SK-N-SH treated with all-trans-retinoic acid at 6 μM for 48 hours (cell line): ENCODE results near the gene SQOR.

ENCODE experiments used
- ATAC-seq: fragments of 200-7000 bp; cut with Tn5 transposase; 3 replicates; pipeline ENCODE4 v1.9.1; 2020; ENCODE audit warnings: mild to moderate bottlenecking, moderate library complexity
- ARNTL ChIP-seq: fragments of 450-650 bp; formaldehyde crosslinking; IDR thresholded peaks from 2 replicates; pipeline ENCODE4 v1.5.0; 2020; ENCODE audit warnings: low read depth, mild to moderate bottlenecking, moderate library complexity, borderline replicate concordance
- CSDC2 ChIP-seq: fragments of 250-450 bp; sonication (Bioruptor Pico); IDR thresholded peaks from 2 replicates; pipeline ENCODE4 v1.5.0; 2020; ENCODE audit warnings: mild to moderate bottlenecking, moderate library complexity
- ESRRG ChIP-seq: fragments of 250-450 bp; sonication (Bioruptor Pico); IDR thresholded peaks from 2 replicates; pipeline ENCODE4 v1.6.1; 2021; ENCODE audit warnings: mild to moderate bottlenecking
- GLIS3 ChIP-seq: fragments of 250-450 bp; sonication (Bioruptor Pico); IDR thresholded peaks from 2 replicates; pipeline ENCODE4 v1.5.0; 2020; ENCODE audit warnings: mild to moderate bottlenecking, moderate library complexity
- ISL1 ChIP-seq: fragments of 250-450 bp; sonication (Bioruptor Pico); IDR thresholded peaks from 2 replicates; pipeline ENCODE4 v2.1.2; 2022; ENCODE audit warnings: mild to moderate bottlenecking, moderate library complexity
- OSR1 ChIP-seq: fragments of 250-450 bp; sonication (Bioruptor Pico); IDR thresholded peaks from 2 replicates; pipeline ENCODE4 v1.8.0; 2022; ENCODE audit warnings: moderate library complexity, mild to moderate bottlenecking, inconsistent platforms
- PPARA ChIP-seq: fragments of 250-450 bp; sonication (Bioruptor Pico); IDR thresholded peaks from 2 replicates; pipeline ENCODE4 v1.5.0; 2020; ENCODE audit warnings: mild to moderate bottlenecking, borderline replicate concordance
- RARB ChIP-seq: fragments of 250-450 bp; sonication (Bioruptor Pico); IDR thresholded peaks from 2 replicates; pipeline ENCODE4 v1.8.0; 2021; ENCODE audit warnings: mild to moderate bottlenecking, moderate library complexity
- SNAI2 ChIP-seq: fragments of 250-450 bp; sonication (Bioruptor Pico); IDR thresholded peaks from 2 replicates; pipeline ENCODE4 v1.5.0; 2020; ENCODE audit warnings: mild to moderate bottlenecking, moderate library complexity
- TOX ChIP-seq: fragments of 250-450 bp; sonication (Bioruptor Pico); IDR thresholded peaks from 2 replicates; pipeline ENCODE4 v1.8.0; 2021; ENCODE audit warnings: mild to moderate bottlenecking, moderate library complexity, borderline replicate concordance
- ZC3H10 ChIP-seq: fragments of 250-450 bp; sonication (Bioruptor Pico); IDR thresholded peaks from 2 replicates; pipeline ENCODE4 v1.5.1; 2021; ENCODE audit warnings: mild to moderate bottlenecking, moderate library complexity
- ZFP30 ChIP-seq: fragments of 450-650 bp; formaldehyde crosslinking; IDR thresholded peaks from 2 replicates; pipeline ENCODE4 v1.5.0; 2022; ENCODE audit warnings: mild to moderate bottlenecking, moderate library complexity
- ZNF565 ChIP-seq: fragments of 450-650 bp; formaldehyde crosslinking; conservative IDR thresholded peaks from 2 replicates; pipeline ENCODE4 v1.5.0; 2020; ENCODE audit warnings: low read depth, mild to moderate bottlenecking, moderate library complexity
- ZNF70 ChIP-seq: fragments of 450-650 bp; formaldehyde crosslinking; IDR thresholded peaks from 2 replicates; pipeline ENCODE4 v1.5.0; 2020; ENCODE audit warnings: mild to moderate bottlenecking, moderate library complexity
- ZNF8 ChIP-seq: fragments of 450-650 bp; formaldehyde crosslinking; IDR thresholded peaks from 2 replicates; pipeline ENCODE4 v1.5.0; 2020; ENCODE audit warnings: mild to moderate bottlenecking, moderate library complexity
- TF ChIP-seq, protein P1 (sequence below): fragments of 250-450 bp; sonication (Bioruptor Pico); IDR thresholded peaks from 2 replicates; pipeline ENCODE4 v1.5.0; 2020; ENCODE audit warnings: mild to moderate bottlenecking, moderate library complexity
- TF ChIP-seq, protein P2 (sequence below): fragments of 250-450 bp; sonication (Bioruptor Pico); IDR thresholded peaks from 2 replicates; pipeline ENCODE4 v1.8.0; 2020; ENCODE audit warnings: mild to moderate bottlenecking, moderate library complexity, borderline replicate concordance
- TF ChIP-seq, protein P3 (sequence below): fragments of 250-450 bp; sonication (Bioruptor Pico); IDR thresholded peaks from 2 replicates; pipeline ENCODE4 v1.5.1; 2021; ENCODE audit warnings: mild to moderate bottlenecking, moderate library complexity

Gene SQOR

DNA sequence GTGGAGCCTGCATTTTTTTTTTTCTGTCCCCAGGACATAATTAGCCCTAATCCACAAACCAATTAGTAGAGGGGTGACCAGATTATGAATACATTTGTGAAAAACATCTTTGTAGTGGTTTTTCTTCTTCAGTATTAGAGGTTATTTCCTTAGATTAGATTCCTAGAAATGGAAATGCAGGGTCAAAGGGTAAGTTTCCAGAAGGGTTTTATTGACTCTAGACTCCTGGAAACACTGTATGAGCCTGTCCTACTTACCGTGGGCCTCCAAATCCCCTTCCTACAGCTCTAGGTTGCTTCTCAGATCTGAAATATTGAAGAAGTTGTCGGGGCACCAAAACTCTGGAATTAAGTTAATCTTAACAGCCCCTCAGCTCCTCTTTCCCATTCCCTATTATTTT lies 22.4 kb downstream of the SQOR start:
- TF ChIP-seq ZNF8 (no peak), ZNF70 (no peak), OSR1 (CRISPR knock-in tag) (no peak), ZFP30 (CRISPR knock-in tag) (no peak), GLIS3 (CRISPR knock-in tag) (no peak), RARB (CRISPR knock-in tag) (no peak), CSDC2 (CRISPR knock-in tag) (no peak), ZNF565 (CRISPR knock-in tag) (no peak), TOX (CRISPR knock-in tag) (no peak), ZC3H10 (CRISPR knock-in tag) (no peak), ARNTL (CRISPR knock-in tag) (no peak)
- TF ChIP-seq, protein P1, sequence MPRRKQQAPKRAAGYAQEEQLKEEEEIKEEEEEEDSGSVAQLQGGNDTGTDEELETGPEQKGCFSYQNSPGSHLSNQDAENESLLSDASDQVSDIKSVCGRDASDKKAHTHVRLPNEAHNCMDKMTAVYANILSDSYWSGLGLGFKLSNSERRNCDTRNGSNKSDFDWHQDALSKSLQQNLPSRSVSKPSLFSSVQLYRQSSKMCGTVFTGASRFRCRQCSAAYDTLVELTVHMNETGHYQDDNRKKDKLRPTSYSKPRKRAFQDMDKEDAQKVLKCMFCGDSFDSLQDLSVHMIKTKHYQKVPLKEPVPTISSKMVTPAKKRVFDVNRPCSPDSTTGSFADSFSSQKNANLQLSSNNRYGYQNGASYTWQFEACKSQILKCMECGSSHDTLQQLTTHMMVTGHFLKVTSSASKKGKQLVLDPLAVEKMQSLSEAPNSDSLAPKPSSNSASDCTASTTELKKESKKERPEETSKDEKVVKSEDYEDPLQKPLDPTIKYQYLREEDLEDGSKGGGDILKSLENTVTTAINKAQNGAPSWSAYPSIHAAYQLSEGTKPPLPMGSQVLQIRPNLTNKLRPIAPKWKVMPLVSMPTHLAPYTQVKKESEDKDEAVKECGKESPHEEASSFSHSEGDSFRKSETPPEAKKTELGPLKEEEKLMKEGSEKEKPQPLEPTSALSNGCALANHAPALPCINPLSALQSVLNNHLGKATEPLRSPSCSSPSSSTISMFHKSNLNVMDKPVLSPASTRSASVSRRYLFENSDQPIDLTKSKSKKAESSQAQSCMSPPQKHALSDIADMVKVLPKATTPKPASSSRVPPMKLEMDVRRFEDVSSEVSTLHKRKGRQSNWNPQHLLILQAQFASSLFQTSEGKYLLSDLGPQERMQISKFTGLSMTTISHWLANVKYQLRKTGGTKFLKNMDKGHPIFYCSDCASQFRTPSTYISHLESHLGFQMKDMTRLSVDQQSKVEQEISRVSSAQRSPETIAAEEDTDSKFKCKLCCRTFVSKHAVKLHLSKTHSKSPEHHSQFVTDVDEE (CRISPR knock-in tag) = no peak
- ATAC-seq = no peak

DNA sequence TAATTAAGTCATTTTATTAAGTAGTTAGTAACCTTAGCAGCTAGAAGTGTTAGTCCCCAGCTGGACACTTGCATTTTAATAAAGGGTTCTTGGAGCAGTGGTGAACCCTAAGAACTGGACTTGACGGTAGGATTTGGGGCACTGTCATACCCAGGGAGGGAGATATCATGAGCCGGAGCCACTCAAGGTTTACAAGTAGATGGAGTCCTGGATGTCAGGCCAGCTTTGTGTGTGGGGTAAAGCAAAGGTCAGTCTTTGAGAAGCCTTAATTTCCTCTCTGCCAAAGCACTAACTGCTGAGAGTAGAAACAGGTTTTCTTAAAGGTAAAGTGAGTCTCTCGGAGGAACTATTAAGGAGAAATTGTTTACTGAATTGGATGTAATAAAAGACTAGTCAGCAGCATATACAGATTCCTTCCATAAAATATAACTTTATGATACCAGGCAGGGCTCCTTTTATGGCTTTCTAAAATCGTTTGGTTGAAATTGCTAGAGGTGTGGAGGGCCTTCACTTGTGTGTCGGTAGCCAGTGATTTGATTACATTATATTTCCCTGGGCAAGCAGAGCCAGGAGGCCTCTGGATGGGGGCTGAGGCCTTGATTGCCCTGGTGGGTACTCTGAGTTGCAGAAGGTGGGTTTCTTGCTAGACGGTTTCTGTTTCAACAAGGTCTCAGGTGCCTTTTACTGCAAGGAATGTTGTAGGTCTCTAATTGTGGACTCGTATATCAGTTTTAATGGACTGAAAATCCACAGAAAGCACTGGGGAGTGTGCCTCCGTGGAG lies 23.1 kb downstream of the SQOR start:
- TF ChIP-seq ESRRG (CRISPR knock-in tag) (no peak), SNAI2 (CRISPR knock-in tag) (no peak), ZNF565 (CRISPR knock-in tag) (no peak), TOX (CRISPR knock-in tag) (no peak), OSR1 (CRISPR knock-in tag) (no peak)
- TF ChIP-seq, protein P1 (CRISPR knock-in tag) = no peak
- TF ChIP-seq, all 23 proteins: peak for 0
- no peak for ATAC-seq

DNA sequence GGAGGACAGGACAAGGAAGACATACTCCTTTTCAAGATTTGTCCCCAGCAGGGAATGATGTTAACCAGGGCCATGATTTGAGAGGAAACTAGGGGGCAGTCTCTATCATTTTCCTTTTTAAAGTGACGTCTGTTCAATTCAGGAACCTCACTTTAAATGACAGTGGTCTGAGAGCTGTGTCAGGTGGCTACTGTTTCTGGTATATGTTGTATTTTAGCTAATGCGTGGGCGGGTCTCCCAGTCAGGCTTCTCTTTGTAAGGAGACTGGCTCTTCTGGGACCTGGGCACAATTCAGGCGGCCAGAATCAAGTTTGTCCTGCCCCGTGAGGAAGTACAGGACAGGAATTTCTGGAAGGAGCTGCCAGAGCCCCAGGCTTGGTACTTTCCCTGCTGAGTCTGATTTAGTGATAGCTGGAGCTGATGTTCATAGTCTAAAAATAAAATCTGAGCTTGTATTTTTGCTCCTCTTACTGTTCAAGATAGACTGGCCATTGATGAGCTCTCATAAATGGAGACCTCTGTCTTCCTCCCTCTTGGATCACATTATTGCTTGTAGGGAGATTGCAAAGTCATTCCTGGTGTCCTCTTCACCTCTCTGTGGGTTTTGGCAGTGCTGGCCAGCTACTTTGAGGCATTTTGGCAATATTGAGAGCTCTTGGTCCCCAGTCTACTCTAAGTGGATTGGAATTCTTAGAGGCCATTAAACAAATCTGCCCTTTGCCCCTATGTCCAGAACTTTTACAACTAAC lies 25.6 kb downstream of the SQOR start:
- TF ChIP-seq, protein P2, sequence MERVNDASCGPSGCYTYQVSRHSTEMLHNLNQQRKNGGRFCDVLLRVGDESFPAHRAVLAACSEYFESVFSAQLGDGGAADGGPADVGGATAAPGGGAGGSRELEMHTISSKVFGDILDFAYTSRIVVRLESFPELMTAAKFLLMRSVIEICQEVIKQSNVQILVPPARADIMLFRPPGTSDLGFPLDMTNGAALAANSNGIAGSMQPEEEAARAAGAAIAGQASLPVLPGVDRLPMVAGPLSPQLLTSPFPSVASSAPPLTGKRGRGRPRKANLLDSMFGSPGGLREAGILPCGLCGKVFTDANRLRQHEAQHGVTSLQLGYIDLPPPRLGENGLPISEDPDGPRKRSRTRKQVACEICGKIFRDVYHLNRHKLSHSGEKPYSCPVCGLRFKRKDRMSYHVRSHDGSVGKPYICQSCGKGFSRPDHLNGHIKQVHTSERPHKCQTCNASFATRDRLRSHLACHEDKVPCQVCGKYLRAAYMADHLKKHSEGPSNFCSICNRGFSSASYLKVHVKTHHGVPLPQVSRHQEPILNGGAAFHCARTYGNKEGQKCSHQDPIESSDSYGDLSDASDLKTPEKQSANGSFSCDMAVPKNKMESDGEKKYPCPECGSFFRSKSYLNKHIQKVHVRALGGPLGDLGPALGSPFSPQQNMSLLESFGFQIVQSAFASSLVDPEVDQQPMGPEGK (CRISPR knock-in tag) = no peak
- TF ChIP-seq ISL1 (CRISPR knock-in tag) = no peak
- TF ChIP-seq ZC3H10 (CRISPR knock-in tag) = no peak
- no peak for TF ChIP-seq OSR1 (CRISPR knock-in tag)
- TF ChIP-seq ZNF565 (CRISPR knock-in tag) = no peak
- no peak for TF ChIP-seq ZNF8
- TF ChIP-seq PPARA (CRISPR knock-in tag) = no peak
- no peak for TF ChIP-seq TOX (CRISPR knock-in tag)
- TF ChIP-seq, protein P1 (CRISPR knock-in tag) = no peak
- TF ChIP-seq ZNF70 = no peak
- TF ChIP-seq, protein P3, sequence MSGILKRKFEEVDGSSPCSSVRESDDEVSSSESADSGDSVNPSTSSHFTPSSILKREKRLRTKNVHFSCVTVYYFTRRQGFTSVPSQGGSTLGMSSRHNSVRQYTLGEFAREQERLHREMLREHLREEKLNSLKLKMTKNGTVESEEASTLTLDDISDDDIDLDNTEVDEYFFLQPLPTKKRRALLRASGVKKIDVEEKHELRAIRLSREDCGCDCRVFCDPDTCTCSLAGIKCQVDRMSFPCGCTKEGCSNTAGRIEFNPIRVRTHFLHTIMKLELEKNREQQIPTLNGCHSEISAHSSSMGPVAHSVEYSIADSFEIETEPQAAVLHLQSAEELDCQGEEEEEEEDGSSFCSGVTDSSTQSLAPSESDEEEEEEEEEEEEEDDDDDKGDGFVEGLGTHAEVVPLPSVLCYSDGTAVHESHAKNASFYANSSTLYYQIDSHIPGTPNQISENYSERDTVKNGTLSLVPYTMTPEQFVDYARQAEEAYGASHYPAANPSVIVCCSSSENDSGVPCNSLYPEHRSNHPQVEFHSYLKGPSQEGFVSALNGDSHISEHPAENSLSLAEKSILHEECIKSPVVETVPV (CRISPR knock-in tag) = no peak
- no peak for ATAC-seq
